ENCODE measurements around the gene PLEKHH2. TPM values are rescaled to one million over a fixed set of nuclear protein-coding genes. Genes with fewer than 3 reads are reported as not detected.

Gene PLEKHH2
- total and polyA plus RNA-seq, 2 of the 13 experiments (the other 11 are each of a cell fraction or from before 2014, with no cell fraction given): 1.1 to 3.0 TPM

DNA sequence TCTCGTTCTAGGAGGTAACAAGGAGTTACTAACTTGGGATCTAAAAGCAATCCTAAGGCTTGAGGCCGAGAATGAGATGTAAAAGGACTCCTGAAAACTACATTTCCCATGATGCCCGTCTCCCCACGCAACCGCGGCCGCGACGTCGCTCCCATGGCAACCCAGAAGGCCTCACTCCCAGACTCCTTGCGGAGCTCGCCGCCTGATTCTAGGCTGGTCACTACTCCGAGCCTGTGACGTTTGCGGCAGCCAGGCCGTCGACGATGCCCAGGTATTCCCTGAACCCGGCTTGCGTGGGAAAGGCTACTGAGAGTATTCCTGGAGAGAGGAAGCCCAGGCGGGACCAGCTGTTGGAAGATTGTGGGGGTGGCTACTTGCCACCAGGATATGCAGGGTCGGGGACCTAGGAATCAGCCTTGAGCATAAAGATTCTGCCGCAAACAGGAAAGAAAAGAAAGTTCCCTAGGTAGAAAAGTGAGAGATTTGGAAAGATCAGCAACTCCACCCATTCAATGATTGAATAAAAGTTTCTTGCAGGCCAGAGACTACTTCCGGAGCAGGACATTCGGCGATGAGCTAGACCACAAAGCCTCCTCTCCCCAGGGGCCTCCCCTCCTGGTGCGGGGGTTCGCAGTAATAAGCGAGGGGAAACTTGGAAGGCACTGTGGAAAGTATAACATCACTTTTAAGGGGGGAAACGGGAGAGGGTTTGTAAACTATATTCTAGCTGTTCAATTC lies 137.0 kb downstream of the PLEKHH2 start, which contains the start of gene DYNC2LI1 (continued):
- TF ChIP-seq, protein P1, sequence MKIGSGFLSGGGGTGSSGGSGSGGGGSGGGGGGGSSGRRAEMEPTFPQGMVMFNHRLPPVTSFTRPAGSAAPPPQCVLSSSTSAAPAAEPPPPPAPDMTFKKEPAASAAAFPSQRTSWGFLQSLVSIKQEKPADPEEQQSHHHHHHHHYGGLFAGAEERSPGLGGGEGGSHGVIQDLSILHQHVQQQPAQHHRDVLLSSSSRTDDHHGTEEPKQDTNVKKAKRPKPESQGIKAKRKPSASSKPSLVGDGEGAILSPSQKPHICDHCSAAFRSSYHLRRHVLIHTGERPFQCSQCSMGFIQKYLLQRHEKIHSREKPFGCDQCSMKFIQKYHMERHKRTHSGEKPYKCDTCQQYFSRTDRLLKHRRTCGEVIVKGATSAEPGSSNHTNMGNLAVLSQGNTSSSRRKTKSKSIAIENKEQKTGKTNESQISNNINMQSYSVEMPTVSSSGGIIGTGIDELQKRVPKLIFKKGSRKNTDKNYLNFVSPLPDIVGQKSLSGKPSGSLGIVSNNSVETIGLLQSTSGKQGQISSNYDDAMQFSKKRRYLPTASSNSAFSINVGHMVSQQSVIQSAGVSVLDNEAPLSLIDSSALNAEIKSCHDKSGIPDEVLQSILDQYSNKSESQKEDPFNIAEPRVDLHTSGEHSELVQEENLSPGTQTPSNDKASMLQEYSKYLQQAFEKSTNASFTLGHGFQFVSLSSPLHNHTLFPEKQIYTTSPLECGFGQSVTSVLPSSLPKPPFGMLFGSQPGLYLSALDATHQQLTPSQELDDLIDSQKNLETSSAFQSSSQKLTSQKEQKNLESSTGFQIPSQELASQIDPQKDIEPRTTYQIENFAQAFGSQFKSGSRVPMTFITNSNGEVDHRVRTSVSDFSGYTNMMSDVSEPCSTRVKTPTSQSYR (CRISPR knock-in tag; IDR thresholded peaks at IDR 0.05; ENCODE audit: borderline replicate concordance): no peak
- TF ChIP-seq TBX3 (IDR thresholded peaks at IDR 0.05; ENCODE audit: borderline replicate concordance) (no peak), NR2F6 (IDR thresholded peaks at IDR 0.05) (no peak), NR2F6 (CRISPR knock-in tag; IDR thresholded peaks at IDR 0.05) (no peak), RBAK (CRISPR knock-in tag; IDR thresholded peaks at IDR 0.05) (no peak), DR1 (CRISPR knock-in tag; IDR thresholded peaks at IDR 0.05) (no peak), HIVEP1 (CRISPR knock-in tag; IDR thresholded peaks at IDR 0.05) (peak; percentile 72; the same call in 1 of the 2 replicates), SMAD1 (CRISPR knock-in tag; IDR thresholded peaks at IDR 0.05; ENCODE audit: borderline replicate concordance, low read depth) (peak; percentile 86; the same call in 1 of the 2 replicates), FOXK1 (CRISPR knock-in tag; IDR thresholded peaks at IDR 0.05; ENCODE audit: borderline replicate concordance, low read depth) (peak; percentile 80; the same call in 1 of the 2 replicates), NR1H2 (CRISPR knock-in tag; IDR thresholded peaks at IDR 0.05; ENCODE audit: borderline replicate concordance, low read depth) (peak; percentile 78; the same call in 1 of the 2 replicates), GTF2F1 (IDR thresholded peaks at IDR 0.05; ENCODE audit: low read length) (no peak), RCOR2 (CRISPR knock-in tag; IDR thresholded peaks at IDR 0.05) (0 out of 2 replicates have a peak, but pooled peaks have one; percentile 13), SP2 (CRISPR knock-in tag; IDR thresholded peaks at IDR 0.05) (no peak), ZNF660 (CRISPR knock-in tag; IDR thresholded peaks at IDR 0.05; ENCODE audit: borderline replicate concordance, low read depth) (no peak), ZNF124 (CRISPR knock-in tag; IDR thresholded peaks at IDR 0.05) (peak; percentile 64; the same call in 1 of the 2 replicates), TBP (CRISPR knock-in tag; IDR thresholded peaks at IDR 0.05) (no peak), SIX4 (CRISPR knock-in tag; IDR thresholded peaks at IDR 0.05) (no peak), ZNF274 (CRISPR knock-in tag; IDR thresholded peaks at IDR 0.05) (peak; percentile 91)
- TF ChIP-seq, protein P2, sequence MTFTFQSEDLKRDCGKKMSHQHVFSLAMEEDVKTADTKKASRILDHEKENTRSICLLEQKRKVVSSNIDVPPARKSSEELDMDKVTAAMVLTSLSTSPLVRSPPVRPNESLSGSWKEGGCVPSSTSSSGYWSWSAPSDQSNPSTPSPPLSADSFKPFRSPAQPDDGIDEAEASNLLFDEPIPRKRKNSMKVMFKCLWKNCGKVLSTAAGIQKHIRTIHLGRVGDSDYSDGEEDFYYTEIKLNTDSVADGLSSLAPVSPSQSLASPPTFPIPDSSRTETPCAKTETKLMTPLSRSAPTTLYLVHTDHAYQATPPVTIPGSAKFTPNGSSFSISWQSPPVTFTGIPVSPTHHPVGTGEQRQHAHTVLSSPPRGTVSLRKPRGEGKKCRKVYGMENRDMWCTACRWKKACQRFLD (CRISPR knock-in tag; IDR thresholded peaks at IDR 0.05; ENCODE audit: borderline replicate concordance): 0 out of 2 replicates have a peak, but pooled peaks have one; percentile 23
- TF ChIP-seq, protein P3, sequence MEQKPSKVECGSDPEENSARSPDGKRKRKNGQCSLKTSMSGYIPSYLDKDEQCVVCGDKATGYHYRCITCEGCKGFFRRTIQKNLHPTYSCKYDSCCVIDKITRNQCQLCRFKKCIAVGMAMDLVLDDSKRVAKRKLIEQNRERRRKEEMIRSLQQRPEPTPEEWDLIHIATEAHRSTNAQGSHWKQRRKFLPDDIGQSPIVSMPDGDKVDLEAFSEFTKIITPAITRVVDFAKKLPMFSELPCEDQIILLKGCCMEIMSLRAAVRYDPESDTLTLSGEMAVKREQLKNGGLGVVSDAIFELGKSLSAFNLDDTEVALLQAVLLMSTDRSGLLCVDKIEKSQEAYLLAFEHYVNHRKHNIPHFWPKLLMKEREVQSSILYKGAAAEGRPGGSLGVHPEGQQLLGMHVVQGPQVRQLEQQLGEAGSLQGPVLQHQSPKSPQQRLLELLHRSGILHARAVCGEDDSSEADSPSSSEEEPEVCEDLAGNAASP (CRISPR knock-in tag; IDR thresholded peaks at IDR 0.05; ENCODE audit: borderline replicate concordance): no peak
- TF ChIP-seq, protein P4, sequence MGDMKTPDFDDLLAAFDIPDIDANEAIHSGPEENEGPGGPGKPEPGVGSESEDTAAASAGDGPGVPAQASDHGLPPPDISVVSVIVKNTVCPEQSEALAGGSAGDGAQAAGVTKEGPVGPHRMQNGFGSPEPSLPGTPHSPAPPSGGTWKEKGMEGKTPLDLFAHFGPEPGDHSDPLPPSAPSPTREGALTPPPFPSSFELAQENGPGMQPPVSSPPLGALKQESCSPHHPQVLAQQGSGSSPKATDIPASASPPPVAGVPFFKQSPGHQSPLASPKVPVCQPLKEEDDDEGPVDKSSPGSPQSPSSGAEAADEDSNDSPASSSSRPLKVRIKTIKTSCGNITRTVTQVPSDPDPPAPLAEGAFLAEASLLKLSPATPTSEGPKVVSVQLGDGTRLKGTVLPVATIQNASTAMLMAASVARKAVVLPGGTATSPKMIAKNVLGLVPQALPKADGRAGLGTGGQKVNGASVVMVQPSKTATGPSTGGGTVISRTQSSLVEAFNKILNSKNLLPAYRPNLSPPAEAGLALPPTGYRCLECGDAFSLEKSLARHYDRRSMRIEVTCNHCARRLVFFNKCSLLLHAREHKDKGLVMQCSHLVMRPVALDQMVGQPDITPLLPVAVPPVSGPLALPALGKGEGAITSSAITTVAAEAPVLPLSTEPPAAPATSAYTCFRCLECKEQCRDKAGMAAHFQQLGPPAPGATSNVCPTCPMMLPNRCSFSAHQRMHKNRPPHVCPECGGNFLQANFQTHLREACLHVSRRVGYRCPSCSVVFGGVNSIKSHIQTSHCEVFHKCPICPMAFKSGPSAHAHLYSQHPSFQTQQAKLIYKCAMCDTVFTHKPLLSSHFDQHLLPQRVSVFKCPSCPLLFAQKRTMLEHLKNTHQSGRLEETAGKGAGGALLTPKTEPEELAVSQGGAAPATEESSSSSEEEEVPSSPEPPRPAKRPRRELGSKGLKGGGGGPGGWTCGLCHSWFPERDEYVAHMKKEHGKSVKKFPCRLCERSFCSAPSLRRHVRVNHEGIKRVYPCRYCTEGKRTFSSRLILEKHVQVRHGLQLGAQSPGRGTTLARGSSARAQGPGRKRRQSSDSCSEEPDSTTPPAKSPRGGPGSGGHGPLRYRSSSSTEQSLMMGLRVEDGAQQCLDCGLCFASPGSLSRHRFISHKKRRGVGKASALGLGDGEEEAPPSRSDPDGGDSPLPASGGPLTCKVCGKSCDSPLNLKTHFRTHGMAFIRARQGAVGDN (CRISPR knock-in tag; IDR thresholded peaks at IDR 0.05): peak; percentile 91
